Ureter (tissue), 1 donor: Measurements from ENCODE around the gene AP3M1. TPM values are rescaled to one million over a fixed set of nuclear protein-coding genes. Genes with fewer than 3 reads are reported as not detected.

Experiments
- DNase-seq: peaks from one replicate; pipeline ENCODE4 v3.0.0-alpha.2; 2020; ENCODE audit warnings: low spot score
- total RNA-seq: library from RNA; stranded (reverse); gene quantifications from one replicate; pipeline ENCODE4 v1.2.4, GENCODE V29; 2023
- donor health status: DM: yes; HTN: yes; CAD: no.

AP3M1 gene
- total RNA-seq, 1 donor from 2014 or later: 48.5 TPM

- DNase-seq: no peak
Observed at GRCh38 chr10:74114041-74114448, 36.6 kb downstream of the AP3M1 start.

- no peak for DNase-seq
Observed at GRCh38 chr10:74113546-74113945, 37.1 kb downstream of the AP3M1 start.

GRCh38 chr10:74111799-74112198 lies 38.8 kb downstream of the AP3M1 start:
- DNase-seq: no peak

- DNase-seq: no peak
Observed at GRCh38 chr10:74110120-74110519, 40.5 kb downstream of the AP3M1 start.

DNA sequence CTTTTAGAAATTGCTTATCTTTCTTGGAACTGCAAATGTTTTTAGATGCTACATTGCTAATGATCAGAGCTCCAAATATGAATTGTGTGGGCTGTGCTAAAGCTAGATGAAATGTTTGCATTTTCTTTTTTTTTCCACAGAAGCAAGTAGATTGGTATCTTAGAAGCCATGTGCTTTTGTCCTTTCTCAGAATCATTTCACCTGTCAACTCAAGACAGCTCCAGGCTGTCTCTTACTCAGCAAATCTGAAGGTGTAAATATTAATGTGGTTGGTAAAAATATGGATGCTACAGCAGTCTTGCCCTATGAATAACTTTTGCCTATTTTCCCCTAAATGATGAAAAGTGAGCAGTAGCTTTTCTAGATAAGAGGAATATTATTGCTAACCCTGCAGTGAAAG lies 41.2 kb downstream of the AP3M1 start:
- no peak for DNase-seq

DNA sequence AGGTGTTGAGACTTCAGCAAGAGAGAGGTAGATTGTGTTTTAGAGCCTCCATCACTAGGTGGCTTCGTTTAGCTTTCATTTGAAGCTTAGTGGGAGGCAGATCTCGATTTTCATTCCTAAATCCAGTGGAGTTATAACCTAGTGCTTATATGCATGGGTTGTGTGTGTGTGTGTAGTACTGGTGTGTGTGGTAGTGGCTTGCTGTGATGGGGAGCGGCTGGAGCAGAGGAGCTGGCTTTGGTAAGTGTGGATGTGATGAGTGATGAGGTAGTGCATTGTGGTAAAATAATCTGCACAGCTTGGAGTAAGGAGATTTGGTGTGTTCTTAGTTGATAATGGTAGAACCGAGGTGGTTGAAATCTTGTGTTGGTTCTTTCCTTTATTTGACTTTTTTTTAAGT lies 43.2 kb downstream of the AP3M1 start:
- no peak for DNase-seq

GRCh38 chr10:74104996-74105395 lies 45.6 kb downstream of the AP3M1 start:
- DNase-seq: no peak

- DNase-seq: no peak
Observed at GRCh38 chr10:74104480-74104879, 46.1 kb downstream of the AP3M1 start.

- DNase-seq: no peak
Observed at GRCh38 chr10:74103560-74104258, 46.9 kb downstream of the AP3M1 start.

GRCh38 chr10:74099836-74100235 lies 50.8 kb downstream of the AP3M1 start:
- no peak for DNase-seq

- DNase-seq: no peak
Observed at GRCh38 chr10:74099420-74099819, 51.2 kb downstream of the AP3M1 start.

DNA sequence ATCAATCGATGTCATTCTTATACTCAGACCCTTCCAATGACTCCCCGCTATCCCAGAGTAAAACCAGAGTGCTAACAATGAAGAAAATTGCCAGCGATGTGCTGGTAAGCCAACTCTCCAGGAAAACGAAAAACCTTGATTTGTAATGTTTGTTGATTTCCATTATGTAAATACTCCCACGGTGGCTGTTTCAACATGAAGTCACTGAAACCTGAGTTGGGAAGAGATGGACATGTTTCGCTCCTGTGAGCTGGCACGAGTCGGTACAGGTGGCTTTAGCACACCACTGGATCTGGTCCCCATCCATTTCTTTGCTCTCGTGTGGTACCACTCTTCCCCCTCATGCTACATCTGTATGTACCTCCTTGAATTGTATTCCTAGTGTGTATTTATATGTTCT lies 52.9 kb downstream of the AP3M1 start:
- no peak for DNase-seq

GRCh38 chr10:74096777-74097176 lies 53.9 kb downstream of the AP3M1 start:
- DNase-seq: no peak

GRCh38 chr10:74094231-74094630 lies 56.4 kb downstream of the AP3M1 start:
- no peak for DNase-seq

DNA sequence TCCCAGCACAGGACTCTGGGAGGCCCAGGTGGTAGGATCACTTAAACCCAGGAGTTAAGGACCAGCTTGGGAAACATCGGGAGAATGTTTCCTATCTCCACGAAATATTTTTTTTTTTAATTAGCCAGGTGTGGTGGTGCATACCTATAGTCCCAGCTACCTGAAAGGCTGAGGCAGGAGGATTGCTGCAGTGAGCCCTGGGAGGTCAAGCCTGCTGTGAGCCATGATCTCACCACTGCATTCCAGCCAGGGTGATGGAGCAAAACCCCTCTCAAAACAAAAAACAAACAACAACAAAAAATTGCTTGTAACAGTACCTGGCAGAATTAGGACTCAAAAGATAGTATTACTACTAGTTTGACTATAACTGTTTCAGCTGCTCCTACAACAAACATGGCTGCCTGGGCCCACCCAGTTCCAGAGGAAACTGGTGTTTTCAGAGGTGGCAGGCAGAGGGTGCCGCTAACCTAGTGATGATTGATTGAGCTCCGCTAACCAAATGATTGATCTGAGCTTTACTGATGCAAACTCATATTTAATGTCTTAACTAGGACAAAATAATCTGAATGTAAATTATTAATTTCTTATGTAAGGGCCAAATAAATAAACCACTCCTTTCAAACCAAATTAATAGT lies 57.0 kb downstream of the AP3M1 start:
- no peak for DNase-seq

GRCh38 chr10:74092372-74092771 lies 58.3 kb downstream of the AP3M1 start:
- no peak for DNase-seq

- no peak for DNase-seq
Observed at GRCh38 chr10:74088722-74089121, 61.9 kb downstream of the AP3M1 start.

DNA sequence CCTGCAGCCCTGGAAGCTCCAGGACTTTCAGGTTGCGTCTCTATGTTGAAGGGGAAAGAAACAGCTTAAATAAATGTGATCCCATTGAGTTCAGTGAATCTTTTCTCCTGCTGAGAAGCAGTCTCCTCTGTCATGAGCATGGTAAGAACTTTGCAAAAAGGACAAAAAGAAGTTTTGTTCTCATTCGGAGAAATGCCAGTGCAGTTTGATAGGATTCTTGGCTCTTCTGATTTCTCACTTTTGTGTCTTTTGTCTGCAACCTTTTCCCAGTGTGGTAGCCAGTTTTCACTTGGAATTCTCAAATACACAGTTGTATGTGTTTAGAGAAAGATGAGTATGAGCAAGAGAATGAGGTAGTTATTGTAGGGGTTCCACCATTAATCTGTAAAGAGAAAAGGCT lies 64.3 kb downstream of the AP3M1 start:
- DNase-seq: no peak

GRCh38 chr10:74084955-74085354 lies 65.7 kb downstream of the AP3M1 start:
- DNase-seq: no peak

GRCh38 chr10:74083304-74083703 lies 67.3 kb downstream of the AP3M1 start:
- DNase-seq: no peak

- no peak for DNase-seq
Observed at GRCh38 chr10:74081941-74082718, 68.5 kb downstream of the AP3M1 start.

DNA sequence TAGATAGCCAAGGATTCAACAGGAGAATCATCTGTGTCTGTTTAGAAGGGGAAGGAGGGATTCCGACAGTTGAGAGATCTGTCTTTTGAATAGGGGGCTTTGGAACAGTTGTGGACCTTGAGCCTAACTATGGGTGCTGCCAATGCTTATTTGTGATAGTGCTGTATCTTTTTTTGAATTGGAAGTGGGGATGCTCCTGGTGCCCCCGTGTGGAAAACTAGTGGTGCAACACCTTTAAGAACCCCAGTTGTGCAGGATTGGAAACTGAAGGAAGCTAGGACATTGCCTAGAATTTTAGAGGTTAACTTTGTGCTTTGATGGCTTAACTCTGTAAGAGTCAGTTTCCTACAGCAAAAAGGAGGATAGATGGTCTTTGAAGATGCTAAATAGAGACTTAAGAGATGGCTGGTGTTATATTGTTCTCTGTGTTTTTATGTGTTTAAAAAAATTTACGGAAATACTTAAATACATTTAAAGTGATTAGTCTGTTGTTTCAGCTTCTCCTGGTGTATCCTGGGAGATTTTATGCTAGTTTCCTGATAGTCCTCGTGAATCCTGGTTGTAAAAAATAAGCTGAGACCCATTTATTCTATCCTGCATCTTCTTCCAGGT lies 69.3 kb downstream of the AP3M1 start:
- no peak for DNase-seq
